ENCODE results near the gene RASGEF1C.

GRCh38 chr5:180096616-180097015 is 112.4 kb downstream of the RASGEF1C start:
- TF ChIP-seq EZH2phosphoT487 (IDR thresholded peaks at IDR 0.05; ENCODE audit: low read depth) (no peak), CTCF (IDR thresholded peaks at IDR 0.05; ENCODE audit: low read depth, low read length) (no peak)
